Epidermal melanocyte (primary cell): Measurements from ENCODE around the gene TNFAIP1.
"Not testable (repeated sequence)": the region's sequence is repeated elsewhere in the genome, so short reads cannot be mapped to it uniquely, and the experiment has no call there.

Experiments used
- DNase-seq: peaks from one replicate; pipeline ENCODE4 v3.0.0; 2011; ENCODE audit warnings: low spot score; ENCODE audit not compliant: insufficient read length

The TNFAIP1 gene

GRCh38 chr17:28335201-28335958 is at the start of gene TNFAIP1, which contains the start of gene IFT20:
TSS of gene TNFAIP1 (plus strand) at chr17:28335761. CDS start at chr17:28339522, 3,761 bp downstream.
TSS of gene IFT20 (minus strand) at chr17:28335472. CDS start at chr17:28331985, 3,487 bp downstream.
- DNase-seq = peak; percentile 90

GRCh38 chr17:28285965-28286364 is 49.6 kb upstream of the TNFAIP1 start:
- no peak for DNase-seq

- no peak for DNase-seq
Measured at GRCh38 chr17:28290703-28291102, 44.9 kb upstream of the TNFAIP1 start.

GRCh38 chr17:28291780-28292330 is 43.7 kb upstream of the TNFAIP1 start:
- no peak for DNase-seq

- not testable (repeated sequence) for DNase-seq
Measured at GRCh38 chr17:28292878-28293277, 42.7 kb upstream of the TNFAIP1 start.

- DNase-seq = no peak
Measured at GRCh38 chr17:28293994-28294393, 41.6 kb upstream of the TNFAIP1 start.

GRCh38 chr17:28295677-28296578 is 39.6 kb upstream of the TNFAIP1 start:
- DNase-seq = no peak

GRCh38 chr17:28298449-28298848 is 37.1 kb upstream of the TNFAIP1 start:
- no peak for DNase-seq

GRCh38 chr17:28306954-28307401 is 28.6 kb upstream of the TNFAIP1 start:
- DNase-seq = no peak

- DNase-seq = no peak
Measured at GRCh38 chr17:28313841-28314240, 21.7 kb upstream of the TNFAIP1 start.

GRCh38 chr17:28315846-28316705 is 19.5 kb upstream of the TNFAIP1 start:
- no peak for DNase-seq

GRCh38 chr17:28317099-28317965 is 18.2 kb upstream of the TNFAIP1 start:
- DNase-seq = no peak

- DNase-seq = no peak
Measured at GRCh38 chr17:28317966-28318758, 17.4 kb upstream of the TNFAIP1 start.

GRCh38 chr17:28318759-28319597 is 16.6 kb upstream of the TNFAIP1 start, which contains the start of gene TMEM97:
TSS of gene TMEM97 (plus strand) at chr17:28319200. CDS start at chr17:28319240, 40 bp downstream.
- DNase-seq = peak; percentile 94

- no peak for DNase-seq
Measured at GRCh38 chr17:28319598-28319935, 16.0 kb upstream of the TNFAIP1 start.

- DNase-seq = no peak
Measured at GRCh38 chr17:28320215-28321061, 15.1 kb upstream of the TNFAIP1 start.

GRCh38 chr17:28324267-28324745 is 11.3 kb upstream of the TNFAIP1 start:
- no peak for DNase-seq
